ENCODE data around the gene ACBD4.

The ACBD4 gene

GRCh38 chr17:45135192-45135977, at the start of gene ACBD4:
Gene ACBD4, plus strand, starts transcription at chr17:45135687. Its CDS starts 458 bp downstream, at chr17:45136145.
- peak; percentile 97 for DNase-seq

- DNase-seq = no peak
These were observed 49.1 kb upstream of the ACBD4 start for GRCh38 chr17:45086391-45086790.

- DNase-seq = no peak
These were observed 48.5 kb upstream of the ACBD4 start for GRCh38 chr17:45086865-45087503.

GRCh38 chr17:45087504-45087975, 47.9 kb upstream of the ACBD4 start:
- DNase-seq = no peak

GRCh38 chr17:45087978-45088377, 47.5 kb upstream of the ACBD4 start:
- no peak for DNase-seq

- no peak for DNase-seq
These were observed 46.7 kb upstream of the ACBD4 start for GRCh38 chr17:45088741-45089140.

- no peak for DNase-seq
These were observed 44.8 kb upstream of the ACBD4 start for GRCh38 chr17:45090711-45091110.

- peak; percentile 16 for DNase-seq
These were observed 43.6 kb upstream of the ACBD4 start for GRCh38 chr17:45091778-45092425.

- DNase-seq = peak; percentile 98
These were observed 42.5 kb upstream of the ACBD4 start for GRCh38 chr17:45092911-45093430.

- no peak for DNase-seq
These were observed 41.9 kb upstream of the ACBD4 start for GRCh38 chr17:45093444-45094110.

GRCh38 chr17:45096141-45096540, 39.3 kb upstream of the ACBD4 start:
- DNase-seq = peak; percentile 30

GRCh38 chr17:45096926-45097325, 38.6 kb upstream of the ACBD4 start:
- no peak for DNase-seq

- no peak for DNase-seq
These were observed 37.2 kb upstream of the ACBD4 start for GRCh38 chr17:45098081-45098868.

GRCh38 chr17:45098869-45099616, 36.4 kb upstream of the ACBD4 start:
- DNase-seq = peak; percentile 69

GRCh38 chr17:45101546-45101882, 34.0 kb upstream of the ACBD4 start:
- no peak for DNase-seq

GRCh38 chr17:45101883-45102811, 33.3 kb upstream of the ACBD4 start:
- DNase-seq = no peak

GRCh38 chr17:45102856-45103255, 32.6 kb upstream of the ACBD4 start:
- DNase-seq = no peak

GRCh38 chr17:45103269-45103795, 32.2 kb upstream of the ACBD4 start:
- DNase-seq = no peak

- DNase-seq = no peak
These were observed 31.5 kb upstream of the ACBD4 start for GRCh38 chr17:45104029-45104428.

- DNase-seq = no peak
These were observed 31.0 kb upstream of the ACBD4 start for GRCh38 chr17:45104497-45104896.

Data from fibroblast of upper back skin (primary cell).